ENCODE data around the gene FGR.

FGR gene

DNA sequence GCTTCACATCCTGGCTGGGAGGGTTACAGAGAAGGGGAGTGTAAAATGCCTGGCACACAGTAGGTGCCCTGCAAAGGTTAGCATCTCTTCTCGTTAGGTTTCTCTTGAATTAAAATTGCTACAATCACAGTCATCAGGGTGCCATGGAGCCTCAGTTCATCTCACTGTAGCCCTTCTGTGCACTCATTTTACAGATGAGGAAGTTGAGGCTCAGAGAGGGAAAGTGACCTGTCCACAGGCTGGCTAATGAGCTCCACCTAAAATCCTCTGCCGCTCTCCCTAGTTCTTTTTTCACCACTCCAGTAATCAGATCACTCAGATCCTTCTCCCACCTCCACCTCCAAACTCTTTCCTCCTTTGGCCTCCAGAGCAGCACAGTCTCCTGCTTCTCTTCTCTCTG is 17.6 kb downstream of the FGR start:
- Histone ChIP-seq H3K36me3 (ENCODE audit: insufficient read depth, low read length) (no peaks in the 10 kb centered on the region), H3K9me3 (ENCODE audit: low read depth, low read length) (no peaks in the 10 kb centered on the region), H3K4me3 (no peak overlapping the region), H3K9ac (ENCODE audit: insufficient read length) (no peak overlapping the region), H3K27ac (no peak overlapping the region)
- DNase-seq (ENCODE audit: low read depth, low spot score): no peak
- TF ChIP-seq POLR2AphosphoS5 (IDR thresholded peaks at IDR 0.05; ENCODE audit: borderline replicate concordance, low read depth, low read length) (no peak), EZH2 (IDR thresholded peaks at IDR 0.05) (no peak), FOXP2 (optimal IDR thresholded peaks at IDR 0.05; ENCODE audit: control extremely low read depth, extremely low read length, insufficient read depth) (no peak)

DNA sequence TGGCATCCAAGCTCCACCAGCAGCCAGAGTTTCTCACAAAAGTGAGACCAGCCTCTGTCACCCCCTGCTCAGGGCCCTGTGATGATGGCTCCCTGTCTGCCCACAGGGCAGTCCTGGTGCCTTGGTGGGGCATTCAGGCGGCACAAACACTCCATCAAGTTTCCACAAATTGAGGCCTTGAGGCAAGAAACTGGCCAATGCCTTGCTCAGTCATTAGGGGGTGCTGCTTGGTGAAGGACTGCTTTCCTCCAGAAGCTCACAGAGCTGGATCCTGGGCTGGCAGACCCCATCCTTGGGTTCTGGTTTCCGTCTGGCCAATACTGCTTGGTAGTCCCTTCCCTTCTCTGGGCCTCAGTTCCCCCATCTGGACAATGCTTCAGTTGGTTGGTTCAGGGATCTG is 18.5 kb downstream of the FGR start:
- no peak for DNase-seq (ENCODE audit: low read depth, low spot score)
- Histone ChIP-seq H3K36me3 (ENCODE audit: insufficient read depth, low read length) (no peaks in the 10 kb centered on the region), H3K27ac (no peak overlapping the region), H3K9me3 (ENCODE audit: low read depth, low read length) (no peaks in the 10 kb centered on the region), H3K4me3 (no peak overlapping the region), H3K9ac (ENCODE audit: insufficient read length) (no peak overlapping the region)
- TF ChIP-seq FOXP2 (optimal IDR thresholded peaks at IDR 0.05; ENCODE audit: control extremely low read depth, extremely low read length, insufficient read depth): no peak
- no peak for TF ChIP-seq EZH2 (IDR thresholded peaks at IDR 0.05)
- TF ChIP-seq POLR2AphosphoS5 (IDR thresholded peaks at IDR 0.05; ENCODE audit: borderline replicate concordance, low read depth, low read length): no peak

DNA sequence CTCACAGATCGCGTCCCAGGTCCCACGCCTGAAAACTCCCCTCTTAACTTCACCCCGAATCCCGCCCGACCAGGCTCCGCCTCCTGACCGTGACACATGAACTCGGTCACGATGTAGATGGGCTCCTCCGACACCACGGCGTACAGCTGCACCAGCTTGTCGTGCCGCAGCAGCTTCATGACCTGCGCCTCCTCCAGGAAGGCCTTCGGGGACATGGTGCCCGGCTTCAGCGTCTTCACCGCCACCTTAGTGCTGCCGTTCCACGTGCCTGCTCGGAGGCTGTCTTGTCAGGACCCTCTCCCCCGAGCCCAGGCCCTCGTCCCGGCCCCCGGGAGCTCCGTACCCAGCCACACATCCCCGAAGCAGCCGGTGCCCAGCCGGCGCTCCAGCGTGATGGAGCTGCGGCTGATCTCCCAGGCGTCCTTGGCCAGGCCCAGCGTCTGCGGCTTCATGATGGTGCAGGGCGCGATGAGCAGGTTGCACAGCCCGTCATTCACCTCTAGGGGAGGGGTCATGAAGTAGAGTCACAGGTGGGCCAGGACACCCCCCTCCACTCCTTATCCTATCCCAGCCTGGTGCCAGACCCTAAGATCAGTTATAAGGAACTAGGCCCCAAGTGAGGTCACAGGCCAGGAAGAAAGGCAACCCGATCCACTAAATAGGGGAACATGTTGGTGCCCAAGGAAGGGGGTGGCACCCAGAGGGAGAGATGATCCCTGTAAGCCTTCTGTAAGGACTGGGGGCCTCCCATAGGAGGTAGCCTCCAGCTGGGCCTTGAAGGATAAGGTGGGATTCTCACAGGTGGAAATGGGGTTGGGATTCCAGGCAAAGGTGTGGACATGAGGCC is 19.4 kb downstream of the FGR start:
- DNase-seq (ENCODE audit: low read depth, low spot score): no peak

DNA sequence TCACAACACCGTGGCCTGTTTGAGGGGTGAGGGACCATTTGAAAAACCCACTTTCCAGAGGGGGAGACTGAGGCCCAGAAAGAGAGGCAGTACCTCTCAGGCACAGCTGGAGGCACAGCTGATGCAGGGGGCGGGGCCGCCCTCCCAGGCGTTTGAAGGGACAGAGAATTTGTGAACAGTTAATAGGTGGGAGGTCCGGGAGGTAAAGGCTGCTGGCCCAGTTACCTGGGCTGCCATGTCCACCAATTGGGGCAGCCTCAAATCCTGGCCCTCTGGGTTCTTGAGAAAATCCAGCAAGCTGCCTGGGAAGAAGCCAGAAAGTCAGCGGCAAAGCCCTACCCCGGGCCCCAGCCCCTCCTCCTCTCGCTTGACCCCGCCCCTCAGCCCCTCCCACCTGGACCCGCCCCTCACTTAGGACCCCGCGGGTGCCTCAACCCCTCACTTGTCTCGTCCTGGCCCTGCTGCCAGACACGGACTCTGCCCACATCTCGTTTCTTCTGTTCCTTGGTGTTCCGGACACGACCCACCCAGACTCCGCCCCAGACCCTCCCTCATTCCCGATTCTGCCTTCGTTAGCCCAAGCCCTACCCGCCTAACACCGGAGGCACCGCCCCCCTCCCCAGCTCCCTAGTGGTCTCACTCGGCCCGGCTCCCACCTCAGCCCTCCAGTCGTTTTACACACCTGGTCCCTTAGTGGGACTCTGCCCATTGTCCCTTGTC is 20.2 kb downstream of the FGR start:
- H3K36me3 ChIP-seq (ENCODE audit: insufficient read depth, low read length): no peaks in the 10 kb centered on the region
- H3K4me3 ChIP-seq: no peak overlapping the region
- no peak for DNase-seq (ENCODE audit: low read depth, low spot score)
- no peak for TF ChIP-seq FOXP2 (optimal IDR thresholded peaks at IDR 0.05; ENCODE audit: control extremely low read depth, extremely low read length, insufficient read depth)
- TF ChIP-seq POLR2AphosphoS5 (IDR thresholded peaks at IDR 0.05; ENCODE audit: borderline replicate concordance, low read depth, low read length): no peak
- no peak for TF ChIP-seq EZH2 (IDR thresholded peaks at IDR 0.05)
- H3K9ac ChIP-seq (ENCODE audit: insufficient read length): no peak overlapping the region
- no peak overlapping the region for H3K27ac ChIP-seq
- no peaks in the 10 kb centered on the region for H3K9me3 ChIP-seq (ENCODE audit: low read depth, low read length)

More for the DNA sequence above, 19.4 kb downstream of the FGR start:
- no peak overlapping the region for H3K9ac ChIP-seq (ENCODE audit: insufficient read length)
- H3K36me3 ChIP-seq (ENCODE audit: insufficient read depth, low read length): no peaks in the 10 kb centered on the region
- TF ChIP-seq EZH2 (IDR thresholded peaks at IDR 0.05) (no peak), POLR2AphosphoS5 (IDR thresholded peaks at IDR 0.05; ENCODE audit: borderline replicate concordance, low read depth, low read length) (no peak), FOXP2 (optimal IDR thresholded peaks at IDR 0.05; ENCODE audit: control extremely low read depth, extremely low read length, insufficient read depth) (no peak)
- H3K9me3 ChIP-seq (ENCODE audit: low read depth, low read length): no peaks in the 10 kb centered on the region
- H3K4me3 ChIP-seq: no peak overlapping the region
- no peak overlapping the region for H3K27ac ChIP-seq

DNA sequence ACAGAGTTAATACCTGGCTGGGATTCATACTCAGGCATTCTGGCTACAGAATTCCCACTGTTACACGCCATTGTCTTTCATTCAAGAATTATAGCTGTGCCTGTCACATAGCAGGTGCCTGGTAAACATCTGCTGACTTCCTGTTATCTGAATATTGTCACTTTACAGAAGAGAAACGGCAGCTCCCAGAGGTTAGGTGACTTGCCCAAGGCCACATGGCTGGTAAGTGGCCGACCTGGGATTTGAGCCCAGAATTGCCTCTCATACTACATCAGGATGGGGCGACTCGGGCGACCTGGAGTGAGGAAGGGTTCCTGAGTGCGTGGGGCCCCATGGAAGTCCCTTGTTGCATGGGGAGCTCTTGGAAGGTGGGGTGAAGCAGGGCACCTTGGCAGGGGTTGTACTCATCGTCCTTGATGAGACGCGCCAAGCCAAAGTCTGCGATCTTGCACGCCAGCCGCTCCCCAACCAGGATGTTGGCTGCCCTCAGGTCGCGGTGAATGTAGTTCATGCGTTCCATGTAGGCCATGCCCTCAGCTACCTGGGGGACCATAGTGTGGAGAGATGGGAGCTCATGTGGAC is 20.9 kb downstream of the FGR start:
- DNase-seq (ENCODE audit: low read depth, low spot score): no peak
- TF ChIP-seq POLR2AphosphoS5 (IDR thresholded peaks at IDR 0.05; ENCODE audit: borderline replicate concordance, low read depth, low read length): no peak
- no peak overlapping the region for H3K9ac ChIP-seq (ENCODE audit: insufficient read length)
- H3K36me3 ChIP-seq (ENCODE audit: insufficient read depth, low read length): no peaks in the 10 kb centered on the region
- H3K27ac ChIP-seq: no peak overlapping the region
- H3K4me3 ChIP-seq: no peak overlapping the region
- no peaks in the 10 kb centered on the region for H3K9me3 ChIP-seq (ENCODE audit: low read depth, low read length)

DNA sequence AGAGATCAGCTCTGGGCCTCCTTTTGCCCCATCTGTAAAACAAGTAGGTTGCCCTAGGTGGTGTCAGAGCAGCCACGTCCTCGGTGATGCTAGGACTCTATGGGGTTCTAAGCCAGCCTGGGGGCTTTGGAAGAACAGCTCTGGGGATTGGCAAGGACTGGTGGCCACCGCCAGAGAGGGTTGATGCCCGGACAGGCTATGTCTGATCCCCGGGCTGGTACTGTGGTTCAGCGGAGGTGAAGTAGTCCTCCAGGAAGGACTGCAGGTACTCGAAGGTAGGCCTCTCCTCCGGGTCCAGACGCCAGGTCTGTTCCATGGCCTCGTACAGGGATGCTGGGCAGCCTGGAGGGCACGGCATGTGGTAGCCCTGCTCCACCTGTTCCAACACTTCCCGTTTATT is 22.3 kb downstream of the FGR start:
- Histone ChIP-seq H3K4me3 (no peak overlapping the region), H3K9ac (ENCODE audit: insufficient read length) (no peak overlapping the region), H3K36me3 (ENCODE audit: insufficient read depth, low read length) (no peaks in the 10 kb centered on the region), H3K27ac (no peak overlapping the region), H3K9me3 (ENCODE audit: low read depth, low read length) (no peaks in the 10 kb centered on the region)
- DNase-seq (ENCODE audit: low read depth, low spot score): no peak
- TF ChIP-seq POLR2AphosphoS5 (IDR thresholded peaks at IDR 0.05; ENCODE audit: borderline replicate concordance, low read depth, low read length) (no peak), EZH2 (IDR thresholded peaks at IDR 0.05) (no peak), FOXP2 (optimal IDR thresholded peaks at IDR 0.05; ENCODE audit: control extremely low read depth, extremely low read length, insufficient read depth) (no peak)

DNA sequence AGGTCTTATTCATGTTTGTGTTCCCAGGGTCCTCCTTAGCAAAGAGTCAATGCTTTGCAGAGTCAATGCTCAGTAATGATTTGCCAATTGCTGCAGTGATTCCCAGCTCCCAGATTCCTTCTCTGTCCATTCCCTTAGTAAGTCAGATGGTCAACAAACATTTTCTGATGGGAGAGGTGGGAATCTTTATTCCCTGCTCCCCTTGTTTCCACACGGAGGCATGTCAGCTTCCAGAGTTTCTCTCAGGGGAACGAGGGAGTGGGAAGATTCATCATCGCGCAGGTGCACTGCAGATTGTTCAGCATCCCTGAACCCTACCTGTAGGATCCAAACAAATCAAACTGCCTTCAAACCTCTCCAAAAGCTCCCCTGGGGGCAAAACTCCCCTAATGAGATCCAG is 23.5 kb downstream of the FGR start:
- no peak for TF ChIP-seq FOXP2 (optimal IDR thresholded peaks at IDR 0.05; ENCODE audit: control extremely low read depth, extremely low read length, insufficient read depth)
- TF ChIP-seq EZH2 (IDR thresholded peaks at IDR 0.05): no peak
- no peak for TF ChIP-seq POLR2AphosphoS5 (IDR thresholded peaks at IDR 0.05; ENCODE audit: borderline replicate concordance, low read depth, low read length)
- Histone ChIP-seq H3K9ac (ENCODE audit: insufficient read length) (no peak overlapping the region), H3K27ac (no peak overlapping the region), H3K4me3 (no peak overlapping the region), H3K9me3 (ENCODE audit: low read depth, low read length) (no peaks in the 10 kb centered on the region), H3K36me3 (ENCODE audit: insufficient read depth, low read length) (no peaks in the 10 kb centered on the region)
- no peak for DNase-seq (ENCODE audit: low read depth, low spot score)

DNA sequence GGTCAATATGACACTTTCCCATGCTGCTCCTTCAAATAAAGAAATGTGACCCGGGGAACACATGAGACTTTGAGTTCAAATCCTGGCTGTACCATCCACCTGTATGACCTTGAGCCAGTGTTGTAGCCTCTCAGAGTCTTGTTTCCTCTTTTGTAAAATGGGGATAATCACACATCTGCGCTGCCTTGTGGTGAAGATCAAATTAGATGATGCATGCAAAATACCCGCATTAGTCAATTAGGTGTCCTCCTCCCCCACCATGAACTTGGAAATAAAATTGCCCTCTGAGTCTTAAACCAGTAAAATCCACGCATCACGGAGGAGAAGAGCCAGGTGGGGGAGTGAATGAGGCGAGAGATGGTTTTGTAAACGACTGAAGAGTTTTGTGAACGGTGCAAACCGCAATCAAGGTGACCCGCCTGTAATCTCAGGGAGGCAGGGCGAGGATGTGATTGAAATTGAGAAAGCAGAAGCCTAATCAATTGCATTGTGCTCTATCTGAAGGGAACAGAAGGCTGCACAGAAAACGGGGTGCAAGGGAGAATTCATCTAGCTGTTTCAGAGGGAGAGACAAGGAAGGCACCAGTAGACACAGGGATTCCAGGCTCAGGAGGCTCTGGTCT is 25.3 kb downstream of the FGR start:
- no peaks in the 10 kb centered on the region for H3K9me3 ChIP-seq (ENCODE audit: low read depth, low read length)
- H3K9ac ChIP-seq (ENCODE audit: insufficient read length): no peak overlapping the region
- no peaks in the 10 kb centered on the region for H3K36me3 ChIP-seq (ENCODE audit: insufficient read depth, low read length)
- H3K4me3 ChIP-seq: no peak overlapping the region
- no peak overlapping the region for H3K27ac ChIP-seq
- TF ChIP-seq POLR2AphosphoS5 (IDR thresholded peaks at IDR 0.05; ENCODE audit: borderline replicate concordance, low read depth, low read length) (no peak), EZH2 (IDR thresholded peaks at IDR 0.05) (no peak), FOXP2 (optimal IDR thresholded peaks at IDR 0.05; ENCODE audit: control extremely low read depth, extremely low read length, insufficient read depth) (no peak)
- no peak for DNase-seq (ENCODE audit: low read depth, low spot score)
